DMS79 treated with DMSO at 0.1 percent for 48 hours (cell line): Measurements from ENCODE around the gene CCDC24.

Source experiments
- DNase-seq: peaks from one replicate; lab custom pipeline; 2025; lab: John Stamatoyannopoulos, UW

CCDC24 gene

GRCh38 chr1:43991476-43992231 lies at the start of gene CCDC24:
Gene CCDC24 (plus strand): TSS chr1:43991599. CDS start chr1:43991879, 280 bp downstream.
- DNase-seq: peak; percentile 88

- DNase-seq: no peak
Measured at GRCh38 chr1:43942411-43942810, 49.0 kb upstream of the CCDC24 start.

GRCh38 chr1:43944860-43945259 lies 46.5 kb upstream of the CCDC24 start:
- DNase-seq: peak; percentile 7

GRCh38 chr1:43945674-43946235 lies 45.6 kb upstream of the CCDC24 start:
- DNase-seq: peak; percentile 76

- DNase-seq: peak; percentile 96
Measured at GRCh38 chr1:43946236-43947060, 45.0 kb upstream of the CCDC24 start, which contains the start of gene IPO13. Gene IPO13 (plus strand): TSS chr1:43946950. CDS start chr1:43947601, 651 bp downstream.

GRCh38 chr1:43947061-43947873 lies 44.1 kb upstream of the CCDC24 start:
- DNase-seq: no peak

GRCh38 chr1:43947874-43948437 lies 43.4 kb upstream of the CCDC24 start:
- no peak for DNase-seq

GRCh38 chr1:43949678-43950077 lies 41.7 kb upstream of the CCDC24 start:
- DNase-seq: no peak

GRCh38 chr1:43951021-43951985 lies 40.1 kb upstream of the CCDC24 start:
- peak; percentile 58 for DNase-seq

GRCh38 chr1:43952731-43953346 lies 38.6 kb upstream of the CCDC24 start:
- peak; percentile 98 for DNase-seq

- DNase-seq: no peak
Measured at GRCh38 chr1:43953361-43953760, 38.0 kb upstream of the CCDC24 start.

- DNase-seq: no peak
Measured at GRCh38 chr1:43954036-43954435, 37.4 kb upstream of the CCDC24 start.

GRCh38 chr1:43956234-43956633 lies 35.2 kb upstream of the CCDC24 start:
- no peak for DNase-seq

- DNase-seq: no peak
Measured at GRCh38 chr1:43957407-43958040, 33.9 kb upstream of the CCDC24 start.

- no peak for DNase-seq
Measured at GRCh38 chr1:43958351-43959255, 32.8 kb upstream of the CCDC24 start.

GRCh38 chr1:43960798-43961197 lies 30.6 kb upstream of the CCDC24 start:
- DNase-seq: no peak

GRCh38 chr1:43961692-43962091 lies 29.7 kb upstream of the CCDC24 start:
- no peak for DNase-seq

GRCh38 chr1:43962324-43962723 lies 29.1 kb upstream of the CCDC24 start:
- DNase-seq: no peak
